Activated T-helper 1 cell treated with anti-CD3 and anti-CD28 coated beads, Interleukin-2, amount 50 U/mL, for 16 hours (primary cell): ENCODE results near the gene RLIM.

Experiments
- DNase-seq, 2 donors: peaks; one replicate each; pipeline ENCODE4 v3.0.0-alpha.2; 2020; ENCODE audit warnings: low read depth in 1 of 2, low spot score in 1 of 2

The RLIM gene

GRCh38 chrX:74536152-74536831 lies 78.1 kb downstream of the RLIM start:
- peak in 1 of 2 donors; percentile 5 for DNase-seq

GRCh38 chrX:74535408-74536151 lies 78.8 kb downstream of the RLIM start:
- peak; percentile 5 for DNase-seq
